Coronary artery (tissue), 2 donors: ENCODE measurements around the gene ZNF35.

Source experiments
- DNase-seq: peaks from one replicate; pipeline ENCODE4 v3.0.0-alpha.2; 2017; ENCODE audit warnings: low spot score
- H3K27ac ChIP-seq, 2 donors: fragments of 200-600 bp; sonication (generic); one replicate each; pipeline ENCODE4 v1.5.1; 2016 to 2019
- H3K4me3 ChIP-seq: fragments of 200-600 bp; sonication (generic); 2 replicates; pipeline ENCODE4 v1.5.1; 2016; ENCODE audit warnings: mild to moderate bottlenecking, moderate library complexity
- CTCF ChIP-seq: fragments of 200-600 bp; sonication (generic); IDR thresholded peaks from one replicate; pipeline ENCODE4 v1.5.1; 2019; ENCODE audit warnings: antibody characterized with exemption

ZNF35 gene

DNA sequence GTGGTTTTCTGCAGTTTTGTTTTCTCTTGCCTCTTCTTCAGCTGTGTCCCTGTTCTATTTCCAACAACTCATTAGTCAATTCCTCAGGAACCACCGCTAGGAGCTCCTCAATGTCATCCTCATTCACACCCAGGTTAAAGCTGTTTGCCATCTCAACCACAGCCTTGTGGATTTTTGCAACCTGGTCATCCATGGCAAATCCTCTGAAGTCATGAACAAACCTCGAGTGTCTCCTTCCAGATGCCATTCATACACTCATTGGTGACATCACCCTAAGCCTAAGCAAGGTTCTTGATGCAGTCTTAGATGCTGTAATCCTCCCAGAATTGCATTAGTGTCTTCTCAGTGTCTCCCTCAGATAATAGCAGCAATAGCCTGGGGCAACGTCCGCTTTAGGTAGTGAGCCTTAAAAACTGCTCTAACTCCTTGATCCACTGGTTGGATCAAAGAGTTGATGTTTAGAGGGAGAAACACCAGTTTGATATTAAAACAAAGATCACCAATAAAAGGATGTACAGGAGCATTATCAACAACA lies 32.5 kb downstream of the ZNF35 start:
- TF ChIP-seq CTCF, result no peak
- Histone ChIP-seq H3K4me3 (no peak overlapping the region), H3K27ac (no peak overlapping the region)
- DNase-seq, result no peak

DNA sequence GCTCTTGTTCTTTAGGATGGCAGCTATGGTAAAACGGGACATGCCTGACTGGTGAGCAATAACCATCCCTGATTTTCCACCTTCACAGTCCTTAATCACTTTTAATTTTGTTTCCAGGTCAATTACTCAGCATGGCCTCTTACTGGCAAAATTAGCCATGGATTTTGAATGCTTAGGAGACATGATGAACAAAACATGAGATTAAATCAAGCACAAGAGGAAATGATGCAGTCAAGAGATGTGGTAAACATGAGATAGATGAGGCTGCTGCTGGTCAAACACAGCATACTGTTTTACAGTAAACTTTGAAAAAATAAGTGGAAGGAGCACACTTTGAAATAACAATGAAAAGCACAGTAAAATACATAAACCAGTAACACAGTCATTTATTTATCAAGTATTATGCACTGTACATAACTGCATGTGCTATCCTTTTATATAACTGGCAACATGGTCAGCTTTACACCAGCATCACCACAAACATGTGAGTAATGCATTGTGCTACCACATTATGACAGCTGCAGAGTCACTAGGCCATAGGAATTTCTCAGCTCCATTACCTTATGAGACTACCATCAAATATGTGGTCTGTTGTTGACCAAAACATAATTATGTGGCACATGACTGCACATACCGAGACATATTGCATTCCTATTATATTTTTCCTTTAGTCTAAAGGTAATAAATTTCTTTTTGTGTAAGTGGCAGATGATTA lies 33.8 kb downstream of the ZNF35 start:
- TF ChIP-seq CTCF, result no peak
- no peak overlapping the region for H3K27ac ChIP-seq
- DNase-seq, result no peak
- H3K4me3 ChIP-seq, result no peak overlapping the region

GRCh38 chr3:44685128-44685800 lies 36.7 kb downstream of the ZNF35 start:
- peak overlapping the region; percentile 89 for H3K4me3 ChIP-seq
- TF ChIP-seq CTCF, result no peak
- peak; percentile 80 for DNase-seq
- peak overlapping the region in 1 of 2 donors; percentile 54 for H3K27ac ChIP-seq

DNA sequence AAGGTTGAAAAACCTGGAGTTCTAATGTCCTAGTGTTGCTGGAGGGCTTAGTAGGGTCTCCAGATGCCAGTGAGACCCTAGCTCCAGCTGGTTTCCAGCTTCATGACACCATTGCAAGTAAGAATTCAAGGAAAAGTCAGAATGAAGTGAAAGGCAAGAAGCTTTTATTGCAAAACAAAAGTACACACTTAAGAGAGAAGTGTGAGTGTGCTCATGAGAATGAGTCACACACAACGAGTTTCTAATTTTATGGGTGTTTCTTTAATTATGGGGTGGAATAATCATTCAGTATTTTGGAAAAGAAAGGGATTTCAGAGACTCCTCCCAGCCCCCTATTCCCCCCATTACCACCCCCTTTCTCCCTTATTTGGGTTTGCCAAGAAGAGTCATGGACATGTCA lies 39.4 kb downstream of the ZNF35 start:
- no peak overlapping the region for H3K27ac ChIP-seq
- no peak for TF ChIP-seq CTCF
- H3K4me3 ChIP-seq, result no peak overlapping the region
- DNase-seq, result no peak
